ENCODE measurements around the gene MYO9A. TPM values are rescaled to one million over a fixed set of nuclear protein-coding genes. Genes with fewer than 3 reads are reported as not detected.

Gene MYO9A
- total RNA-seq, 1 donor, result 59.0 TPM

- Histone ChIP-seq H3K79me2 (ENCODE audit: insufficient read depth, low read length) (no peaks in the 10 kb centered on the region), H3K4me1 (ENCODE audit: insufficient read depth, low read length) (peaks cover 9% of the 10 kb centered on the region), H3K4me2 (ENCODE audit: insufficient read depth, low read length) (no peak overlapping the region), H3K4me3 (ENCODE audit: insufficient read depth, low read length) (no peak overlapping the region), H4K20me1 (ENCODE audit: insufficient read depth, low read length) (no peaks in the 10 kb centered on the region), H3K36me3 (ENCODE audit: insufficient read depth, low read length) (no peaks in the 10 kb centered on the region), H3K9me3 (ENCODE audit: low read depth, low read length) (no peaks in the 10 kb centered on the region), H3K27me3 (ENCODE audit: insufficient read depth, low read length) (no peaks in the 10 kb centered on the region), H2AFZ (ENCODE audit: low read length) (no peak overlapping the region), H3K27ac (ENCODE audit: low read depth, low read length) (no peak overlapping the region)
- DNase-seq (ENCODE audit: insufficient read length, low spot score, missing footprints), result no peak
- TF ChIP-seq CTCF (IDR thresholded peaks at IDR 0.05; ENCODE audit: extremely low read depth, low read depth, low read length), result no peak
Observed at GRCh38 chr15:72153269-72154000, 35.5 kb upstream of the MYO9A start.

GRCh38 chr15:72147418-72147817 lies 29.5 kb upstream of the MYO9A start:
- Histone ChIP-seq H3K27me3 (ENCODE audit: insufficient read depth, low read length) (no peaks in the 10 kb centered on the region), H3K9me3 (ENCODE audit: low read depth, low read length) (no peaks in the 10 kb centered on the region), H4K20me1 (ENCODE audit: insufficient read depth, low read length) (no peaks in the 10 kb centered on the region), H3K36me3 (ENCODE audit: insufficient read depth, low read length) (no peaks in the 10 kb centered on the region), H3K4me1 (ENCODE audit: insufficient read depth, low read length) (no peaks in the 10 kb centered on the region), H2AFZ (ENCODE audit: low read length) (no peak overlapping the region), H3K4me2 (ENCODE audit: insufficient read depth, low read length) (no peak overlapping the region), H3K27ac (ENCODE audit: low read depth, low read length) (no peak overlapping the region), H3K79me2 (ENCODE audit: insufficient read depth, low read length) (no peaks in the 10 kb centered on the region), H3K4me3 (ENCODE audit: insufficient read depth, low read length) (no peak overlapping the region)
- TF ChIP-seq CTCF (IDR thresholded peaks at IDR 0.05; ENCODE audit: extremely low read depth, low read depth, low read length), result no peak
- peak; percentile 21 for DNase-seq (ENCODE audit: insufficient read length, low spot score, missing footprints)

- no peak overlapping the region for H3K4me3 ChIP-seq (ENCODE audit: insufficient read depth, low read length)
- H3K4me2 ChIP-seq (ENCODE audit: insufficient read depth, low read length), result no peak overlapping the region
- no peak for TF ChIP-seq CTCF (IDR thresholded peaks at IDR 0.05; ENCODE audit: extremely low read depth, low read depth, low read length)
- H2AFZ ChIP-seq (ENCODE audit: low read length), result no peak overlapping the region
- no peaks in the 10 kb centered on the region for H3K27me3 ChIP-seq (ENCODE audit: insufficient read depth, low read length)
- H3K36me3 ChIP-seq (ENCODE audit: insufficient read depth, low read length), result no peaks in the 10 kb centered on the region
- no peak for DNase-seq (ENCODE audit: insufficient read length, low spot score, missing footprints)
- H3K79me2 ChIP-seq (ENCODE audit: insufficient read depth, low read length), result no peaks in the 10 kb centered on the region
- H4K20me1 ChIP-seq (ENCODE audit: insufficient read depth, low read length), result no peaks in the 10 kb centered on the region
- no peak overlapping the region for H3K27ac ChIP-seq (ENCODE audit: low read depth, low read length)
- no peaks in the 10 kb centered on the region for H3K4me1 ChIP-seq (ENCODE audit: insufficient read depth, low read length)
- no peaks in the 10 kb centered on the region for H3K9me3 ChIP-seq (ENCODE audit: low read depth, low read length)
Observed at GRCh38 chr15:72146934-72147333, 29.0 kb upstream of the MYO9A start.

- no peak for TF ChIP-seq CTCF (IDR thresholded peaks at IDR 0.05; ENCODE audit: extremely low read depth, low read depth, low read length)
- H3K79me2 ChIP-seq (ENCODE audit: insufficient read depth, low read length), result no peaks in the 10 kb centered on the region
Observed at GRCh38 chr15:72146221-72146620, 28.3 kb upstream of the MYO9A start.

More at GRCh38 chr15:72146221-72146620, 28.3 kb upstream of the MYO9A start:
- H3K36me3 ChIP-seq (ENCODE audit: insufficient read depth, low read length), result no peaks in the 10 kb centered on the region
- no peaks in the 10 kb centered on the region for H3K27me3 ChIP-seq (ENCODE audit: insufficient read depth, low read length)
- no peak overlapping the region for H3K27ac ChIP-seq (ENCODE audit: low read depth, low read length)
- DNase-seq (ENCODE audit: insufficient read length, low spot score, missing footprints), result peak; percentile 18
- peaks cover 5% of the 10 kb centered on the region for H3K4me1 ChIP-seq (ENCODE audit: insufficient read depth, low read length)
- H3K4me2 ChIP-seq (ENCODE audit: insufficient read depth, low read length), result no peak overlapping the region
- no peak overlapping the region for H2AFZ ChIP-seq (ENCODE audit: low read length)
- H4K20me1 ChIP-seq (ENCODE audit: insufficient read depth, low read length), result no peaks in the 10 kb centered on the region
- H3K9me3 ChIP-seq (ENCODE audit: low read depth, low read length), result no peaks in the 10 kb centered on the region
- H3K4me3 ChIP-seq (ENCODE audit: insufficient read depth, low read length), result no peak overlapping the region
